Measurements from ENCODE around the gene PLEKHA4. TPM values are rescaled to one million over a fixed set of nuclear protein-coding genes. Genes with fewer than 3 reads are reported as not detected.

Gene PLEKHA4
- total and polyA plus RNA-seq, 2 of the 13 experiments (the other 11 are each of a cell fraction or from before 2014, with no cell fraction given): 4.8 to 6.0 TPM

DNA sequence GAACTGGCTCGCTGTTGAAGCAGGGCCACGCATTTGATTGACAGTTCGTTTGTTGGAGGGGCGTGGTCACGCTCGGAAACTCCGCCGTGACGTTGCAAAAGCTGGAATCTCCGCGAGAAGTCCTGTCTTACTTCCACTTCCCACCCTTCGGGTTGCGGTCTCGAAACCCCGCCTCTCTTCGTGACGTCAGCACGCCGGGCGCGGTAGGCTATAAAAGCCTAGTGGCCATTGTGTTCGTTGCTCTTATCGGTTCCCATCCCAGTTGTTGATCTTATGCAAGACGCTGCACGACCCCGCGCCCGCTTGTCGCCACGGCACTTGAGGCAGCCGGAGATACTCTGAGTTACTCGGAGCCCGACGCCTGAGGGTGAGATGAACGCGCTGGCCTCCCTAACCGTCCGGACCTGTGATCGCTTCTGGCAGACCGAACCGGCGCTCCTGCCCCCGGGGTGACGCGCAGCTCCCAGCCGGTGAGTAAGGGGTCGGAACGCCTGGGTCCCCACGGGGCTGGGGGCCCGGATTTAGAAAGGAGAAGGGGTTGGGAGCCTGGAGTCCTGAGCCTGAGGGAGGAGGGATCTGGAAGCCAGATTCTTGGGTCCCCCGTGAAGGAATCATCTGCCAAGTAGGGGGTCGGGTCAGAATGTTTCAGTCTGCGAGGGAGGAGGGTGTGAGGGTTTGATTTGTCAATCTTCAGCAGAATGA is 3.9 kb upstream of the PLEKHA4 start, which contains the start of gene PPP1R15A (continued):
- TF ChIP-seq SIX4 (CRISPR knock-in tag; IDR thresholded peaks at IDR 0.05) (peak; percentile 33; the same call in 1 of the 2 replicates), RELA (CRISPR knock-in tag; IDR thresholded peaks at IDR 0.05) (no peak), PPARG (CRISPR knock-in tag; conservative IDR thresholded peaks at IDR 0.05) (peak; percentile 30; the same call in 1 of the 2 replicates), MEIS1 (CRISPR knock-in tag; IDR thresholded peaks at IDR 0.05; ENCODE audit: borderline replicate concordance) (peak; percentile 94; the same call in 1 of the 2 replicates), SALL2 (CRISPR knock-in tag; IDR thresholded peaks at IDR 0.05) (peak; percentile 66), ZNF136 (CRISPR knock-in tag; IDR thresholded peaks at IDR 0.05; ENCODE audit: low read depth) (peak; percentile 97; the same call in 1 of the 2 replicates), POLR2G (IDR thresholded peaks at IDR 0.05; ENCODE audit: low read depth, low read length) (peak; percentile 99), SMAD3 (CRISPR knock-in tag; IDR thresholded peaks at IDR 0.05) (peak; percentile 12; the same call in 1 of the 2 replicates), NR2F2 (IDR thresholded peaks at IDR 0.05; ENCODE audit: borderline replicate concordance, low read depth) (peak; percentile 61; the same call in 1 of the 2 replicates), AGO1 (IDR thresholded peaks at IDR 0.05; ENCODE audit: low read depth, low read length, poor library complexity, severe bottlenecking) (peak; percentile 50), ZNF597 (CRISPR knock-in tag; IDR thresholded peaks at IDR 0.05) (peak; percentile 70; the same call in 1 of the 2 replicates), DNMT3B (CRISPR knock-in tag; conservative IDR thresholded peaks at IDR 0.05) (0 out of 2 replicates have a peak, but pooled peaks have one; percentile 33), FOSL1 (CRISPR knock-in tag; IDR thresholded peaks at IDR 0.05; ENCODE audit: borderline replicate concordance) (no peak), TBX2 (CRISPR knock-in tag; IDR thresholded peaks at IDR 0.05; ENCODE audit: borderline replicate concordance) (peak; percentile 72), ZBTB7A (CRISPR knock-in tag; IDR thresholded peaks at IDR 0.05) (peak; percentile 64; the same call in 1 of the 2 replicates), ZNF550 (CRISPR knock-in tag; IDR thresholded peaks at IDR 0.05; ENCODE audit: borderline replicate concordance) (peak; percentile 85; the same call in 1 of the 2 replicates), GABPB1 (CRISPR knock-in tag; IDR thresholded peaks at IDR 0.05) (peak; percentile 61), ZNF772 (CRISPR knock-in tag; IDR thresholded peaks at IDR 0.05) (peak; percentile 83), ZNF547 (CRISPR knock-in tag; IDR thresholded peaks at IDR 0.05) (peak; percentile 93; the same call in 1 of the 2 replicates)
- TF ChIP-seq, protein P1, sequence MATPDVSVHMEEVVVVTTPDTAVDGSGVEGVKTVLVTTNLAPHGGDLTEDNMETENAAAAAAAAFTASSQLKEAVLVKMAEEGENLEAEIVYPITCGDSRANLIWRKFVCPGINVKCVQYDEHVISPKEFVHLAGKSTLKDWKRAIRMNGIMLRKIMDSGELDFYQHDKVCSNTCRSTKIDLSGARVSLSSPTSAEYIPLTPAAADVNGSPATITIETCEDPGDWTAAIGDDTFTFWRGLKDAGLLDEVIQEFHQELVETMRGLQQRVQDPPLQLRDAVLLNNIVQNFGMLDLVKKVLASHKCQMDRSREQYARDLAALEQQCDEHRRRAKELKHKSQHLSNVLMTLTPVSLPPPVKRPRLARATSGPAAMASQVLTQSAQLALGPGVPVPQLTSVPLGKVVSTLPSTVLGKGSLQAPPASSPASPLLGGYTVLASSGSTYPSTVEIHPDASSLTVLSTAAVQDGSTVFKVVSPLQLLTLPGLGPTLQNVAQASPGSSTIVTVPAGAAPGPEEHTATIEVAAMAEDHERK (CRISPR knock-in tag; IDR thresholded peaks at IDR 0.05; ENCODE audit: low read depth): no peak; the same call in 1 of the 2 replicates
- TF ChIP-seq, protein P2, sequence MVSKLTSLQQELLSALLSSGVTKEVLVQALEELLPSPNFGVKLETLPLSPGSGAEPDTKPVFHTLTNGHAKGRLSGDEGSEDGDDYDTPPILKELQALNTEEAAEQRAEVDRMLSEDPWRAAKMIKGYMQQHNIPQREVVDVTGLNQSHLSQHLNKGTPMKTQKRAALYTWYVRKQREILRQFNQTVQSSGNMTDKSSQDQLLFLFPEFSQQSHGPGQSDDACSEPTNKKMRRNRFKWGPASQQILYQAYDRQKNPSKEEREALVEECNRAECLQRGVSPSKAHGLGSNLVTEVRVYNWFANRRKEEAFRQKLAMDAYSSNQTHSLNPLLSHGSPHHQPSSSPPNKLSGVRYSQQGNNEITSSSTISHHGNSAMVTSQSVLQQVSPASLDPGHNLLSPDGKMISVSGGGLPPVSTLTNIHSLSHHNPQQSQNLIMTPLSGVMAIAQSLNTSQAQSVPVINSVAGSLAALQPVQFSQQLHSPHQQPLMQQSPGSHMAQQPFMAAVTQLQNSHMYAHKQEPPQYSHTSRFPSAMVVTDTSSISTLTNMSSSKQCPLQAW (CRISPR knock-in tag; IDR thresholded peaks at IDR 0.05): peak; percentile 87
- TF ChIP-seq, protein P3, sequence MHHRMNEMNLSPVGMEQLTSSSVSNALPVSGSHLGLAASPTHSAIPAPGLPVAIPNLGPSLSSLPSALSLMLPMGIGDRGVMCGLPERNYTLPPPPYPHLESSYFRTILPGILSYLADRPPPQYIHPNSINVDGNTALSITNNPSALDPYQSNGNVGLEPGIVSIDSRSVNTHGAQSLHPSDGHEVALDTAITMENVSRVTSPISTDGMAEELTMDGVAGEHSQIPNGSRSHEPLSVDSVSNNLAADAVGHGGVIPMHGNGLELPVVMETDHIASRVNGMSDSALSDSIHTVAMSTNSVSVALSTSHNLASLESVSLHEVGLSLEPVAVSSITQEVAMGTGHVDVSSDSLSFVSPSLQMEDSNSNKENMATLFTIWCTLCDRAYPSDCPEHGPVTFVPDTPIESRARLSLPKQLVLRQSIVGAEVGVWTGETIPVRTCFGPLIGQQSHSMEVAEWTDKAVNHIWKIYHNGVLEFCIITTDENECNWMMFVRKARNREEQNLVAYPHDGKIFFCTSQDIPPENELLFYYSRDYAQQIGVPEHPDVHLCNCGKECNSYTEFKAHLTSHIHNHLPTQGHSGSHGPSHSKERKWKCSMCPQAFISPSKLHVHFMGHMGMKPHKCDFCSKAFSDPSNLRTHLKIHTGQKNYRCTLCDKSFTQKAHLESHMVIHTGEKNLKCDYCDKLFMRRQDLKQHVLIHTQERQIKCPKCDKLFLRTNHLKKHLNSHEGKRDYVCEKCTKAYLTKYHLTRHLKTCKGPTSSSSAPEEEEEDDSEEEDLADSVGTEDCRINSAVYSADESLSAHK (CRISPR knock-in tag; IDR thresholded peaks at IDR 0.05; ENCODE audit: borderline replicate concordance): 0 out of 2 replicates have a peak, but pooled peaks have one; percentile 40
